ENCODE measurements around the gene SCUBE3. TPM values are rescaled to one million over a fixed set of nuclear protein-coding genes. Genes with fewer than 3 reads are reported as not detected.

The SCUBE3 gene
- total RNA-seq, 8 experiments from 2014 or later = 2.6 to 14.6 (median 3.3) TPM

DNA sequence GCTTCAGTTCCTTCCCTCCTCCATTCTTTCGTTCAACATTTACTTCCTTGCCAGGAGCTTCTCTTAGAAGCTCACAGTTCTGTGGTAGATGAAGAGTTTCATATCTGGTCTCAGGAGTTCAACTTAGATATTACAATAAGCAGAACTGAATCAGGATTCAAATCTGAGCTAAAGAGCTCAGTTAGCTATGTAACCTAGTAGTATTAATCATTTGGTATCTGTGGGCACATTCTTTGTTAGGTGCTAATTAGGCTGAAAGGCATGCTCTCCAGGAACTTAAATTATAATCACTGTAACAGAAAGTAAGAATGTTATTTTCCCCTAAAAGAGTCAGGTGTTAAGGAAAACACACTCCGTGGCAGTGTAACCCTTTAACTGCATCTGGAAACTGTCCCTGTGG lies 54.1 kb downstream of the SCUBE3 start:
- in situ Hi-C loops (cut with MboI; ENCODE audit: low pct_unique_long_range_greater_than_20kb in 2 of 9, low sequenced_read_pairs in 9 of 9, unreplicated experiment in 9 of 9) = no loop called here
- no peak overlapping the region for H3K4me3 ChIP-seq
- H3K27ac ChIP-seq = no peak overlapping the region
- no peaks in the 10 kb centered on the region for H3K4me1 ChIP-seq (replicated peaks in 1 of 2)
- no peak for ATAC-seq (replicated peaks in 6 of 8)
- WGBS, 10 experiments = 40 to 100% (median 79%) methylated on average over 1 to 2 of the region's 2 CpGs; no CpG with 5 or more reads in 3 of the 10 experiments

DNA sequence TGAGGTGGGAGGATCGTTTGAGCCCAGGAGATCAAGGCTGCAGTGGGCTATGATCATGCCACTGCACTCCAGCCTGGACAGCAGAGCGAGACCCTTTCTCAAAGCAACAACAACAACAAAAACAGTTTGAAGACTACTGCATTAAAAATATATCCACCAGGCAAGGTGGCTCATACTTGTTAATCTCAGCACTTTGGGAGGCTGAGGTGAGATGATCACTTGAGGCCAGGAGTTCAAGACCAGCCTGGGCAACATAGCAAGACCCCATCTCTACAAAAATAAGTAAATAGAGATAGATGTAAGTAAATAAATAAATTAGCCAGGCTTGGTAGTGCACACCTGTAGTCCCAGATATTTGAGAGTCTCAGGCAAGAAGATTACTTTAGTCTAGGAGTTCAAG lies 58.2 kb downstream of the SCUBE3 start:
- no peaks in the 10 kb centered on the region for H3K4me1 ChIP-seq (replicated peaks in 1 of 2)
- WGBS, 10 experiments = 100% methylated on average over 1 to 2 of the region's 2 CpGs; no CpG with 5 or more reads in 3 of the 10 experiments
- no peak overlapping the region for H3K4me3 ChIP-seq
- ATAC-seq (replicated peaks in 6 of 8) = no peak
- no peak overlapping the region for H3K27ac ChIP-seq
- in situ Hi-C loops (cut with MboI; ENCODE audit: low pct_unique_long_range_greater_than_20kb in 2 of 9, low sequenced_read_pairs in 9 of 9, unreplicated experiment in 9 of 9) = no loop called here

DNA sequence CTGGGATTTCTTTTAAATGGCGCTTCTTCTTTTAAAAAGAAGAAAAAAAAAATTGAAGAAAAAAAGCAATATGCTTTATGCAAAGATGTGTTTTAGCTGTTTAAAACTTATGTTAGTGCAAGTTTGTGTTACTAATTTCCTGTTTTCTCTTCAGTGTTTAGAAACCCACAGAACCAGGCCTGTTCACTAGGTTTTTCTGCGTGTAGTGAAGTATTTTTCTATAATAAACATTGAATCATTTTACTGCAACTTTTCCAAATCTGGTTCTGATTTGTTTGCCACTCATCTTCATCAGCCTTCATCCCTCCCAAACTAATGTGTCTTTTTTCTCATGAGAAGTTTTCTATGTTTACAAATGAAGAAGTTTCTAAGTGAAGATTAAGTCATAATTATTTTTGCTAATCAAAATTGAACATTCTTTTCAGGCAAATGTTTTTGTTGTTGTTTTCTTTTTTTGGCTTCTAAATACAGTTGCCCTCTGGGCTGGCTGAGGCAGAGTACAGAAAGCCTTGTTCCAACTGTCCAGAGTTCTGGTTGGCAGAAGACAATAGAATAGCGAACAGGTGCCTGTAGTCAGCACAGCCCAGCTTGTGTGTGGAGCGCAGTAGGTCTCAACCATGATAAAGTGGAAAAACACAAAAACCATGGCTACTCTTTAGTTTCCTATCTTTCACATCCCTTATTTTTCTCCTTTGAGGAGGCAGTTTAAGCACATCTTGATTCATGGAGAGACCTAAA lies 60.2 kb downstream of the SCUBE3 start:
- Histone ChIP-seq H3K4me1 (replicated peaks in 1 of 2) (no peaks in the 10 kb centered on the region), H3K27ac (no peak overlapping the region), H3K4me3 (no peak overlapping the region)
- in situ Hi-C loops (cut with MboI; ENCODE audit: low pct_unique_long_range_greater_than_20kb in 2 of 9, low sequenced_read_pairs in 9 of 9, unreplicated experiment in 9 of 9) = no loop called here
- no peak for ATAC-seq (replicated peaks in 6 of 8)
- 60 to 100% (median 96%) methylated on average over 1 to 4 of the region's 4 CpGs; no CpG with 5 or more reads in 1 of the 10 experiments for WGBS, 10 experiments

DNA sequence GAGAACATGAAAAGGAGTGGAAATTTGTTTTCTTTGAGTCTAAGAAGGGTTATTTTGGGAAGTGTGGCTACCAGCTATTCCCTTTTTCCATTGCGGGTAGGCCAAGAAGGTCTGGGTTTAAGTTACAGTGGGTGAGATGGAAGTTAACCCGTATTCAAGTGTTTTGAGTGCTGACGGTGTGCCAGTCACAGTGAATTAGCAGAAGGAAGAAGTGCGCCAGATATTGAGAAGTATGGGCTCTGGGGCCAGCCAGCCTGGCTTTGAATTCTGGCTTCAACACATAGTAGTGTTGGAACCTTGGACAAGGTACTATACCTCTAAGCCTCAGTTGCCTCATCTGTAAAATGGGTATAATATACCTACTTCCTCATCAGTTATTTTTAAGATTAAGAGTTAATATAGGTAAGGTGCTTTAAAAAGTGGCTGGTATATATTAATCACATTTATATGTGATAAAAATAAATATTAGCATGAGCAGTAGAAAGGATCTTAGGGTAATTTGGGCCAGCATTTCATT lies 62.0 kb downstream of the SCUBE3 start:
- H3K4me1 ChIP-seq (replicated peaks in 1 of 2) = no peaks in the 10 kb centered on the region
- H3K27ac ChIP-seq = no peak overlapping the region
- in situ Hi-C loops (cut with MboI; ENCODE audit: low pct_unique_long_range_greater_than_20kb in 2 of 9, low sequenced_read_pairs in 9 of 9, unreplicated experiment in 9 of 9) = no loop called here
- no peak for ATAC-seq (replicated peaks in 6 of 8)
- WGBS, 10 experiments = 80 to 100% (median 96%) methylated on average over 1 to 4 of the region's 4 CpGs; no CpG with 5 or more reads in 1 of the 10 experiments
- H3K4me3 ChIP-seq = no peak overlapping the region

DNA sequence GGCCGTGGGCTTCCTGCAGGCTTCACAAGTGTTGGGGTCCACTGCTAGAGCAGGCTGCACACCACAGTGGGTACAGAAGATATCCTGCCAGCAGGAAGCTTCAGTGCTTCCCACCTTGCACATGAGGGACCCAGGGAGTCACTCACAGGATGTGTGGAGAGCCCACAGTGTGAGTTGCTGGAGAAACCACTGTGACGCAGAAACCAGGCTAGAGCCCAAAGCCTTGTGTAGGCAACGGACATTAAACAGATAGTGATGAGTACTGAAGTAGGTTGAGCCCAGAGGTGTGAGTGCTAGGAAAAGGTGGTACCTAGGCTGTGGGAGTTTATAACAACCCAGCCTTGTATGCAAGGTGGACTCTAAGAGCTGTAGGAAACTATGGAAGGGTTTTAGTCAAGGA lies 65.0 kb downstream of the SCUBE3 start:
- ATAC-seq (replicated peaks in 6 of 8) = no peak
- Histone ChIP-seq H3K4me3 (no peak overlapping the region), H3K4me1 (replicated peaks in 1 of 2) (no peaks in the 10 kb centered on the region), H3K27ac (no peak overlapping the region)
- 80 to 100% (median 95%) methylated on average over 1 to 2 of the region's 3 CpGs; no CpG with 5 or more reads in 6 of the 10 experiments for WGBS, 10 experiments
- in situ Hi-C loops (cut with MboI; ENCODE audit: low pct_unique_long_range_greater_than_20kb in 2 of 9, low sequenced_read_pairs in 9 of 9, unreplicated experiment in 9 of 9) = no loop called here

DNA sequence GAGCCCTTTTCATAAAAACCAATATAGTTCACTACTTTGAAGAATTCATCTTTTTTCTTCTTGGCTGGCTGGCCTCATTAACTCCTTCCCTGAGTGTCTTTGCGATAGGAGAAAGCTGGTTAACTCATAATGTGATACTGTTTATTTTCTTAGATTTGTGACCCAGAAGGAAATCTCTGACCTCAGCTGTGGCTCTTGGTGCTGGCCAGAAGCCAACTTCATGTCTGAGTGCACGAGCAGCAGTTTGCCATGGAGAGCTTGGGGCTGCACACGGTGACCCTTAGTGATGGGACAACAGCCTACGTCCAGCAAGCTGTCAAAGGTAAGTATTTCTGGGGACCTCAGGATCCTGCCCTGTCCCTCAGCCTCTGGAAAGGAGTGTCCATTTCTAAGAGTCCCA lies 67.1 kb downstream of the SCUBE3 start:
- Histone ChIP-seq H3K4me3 (no peak overlapping the region), H3K4me1 (replicated peaks in 1 of 2) (no peaks in the 10 kb centered on the region), H3K27ac (no peak overlapping the region)
- ATAC-seq (replicated peaks in 6 of 8) = no peak
- 41 to 86% (median 75%) methylated on average over 1 to 4 of the region's 4 CpGs; no CpG with 5 or more reads in 4 of the 10 experiments for whole genome bisulfite sequencing, 10 experiments
- in situ Hi-C loops (cut with MboI; ENCODE audit: low pct_unique_long_range_greater_than_20kb in 2 of 9, low sequenced_read_pairs in 9 of 9, unreplicated experiment in 9 of 9) = no loop called here

DNA sequence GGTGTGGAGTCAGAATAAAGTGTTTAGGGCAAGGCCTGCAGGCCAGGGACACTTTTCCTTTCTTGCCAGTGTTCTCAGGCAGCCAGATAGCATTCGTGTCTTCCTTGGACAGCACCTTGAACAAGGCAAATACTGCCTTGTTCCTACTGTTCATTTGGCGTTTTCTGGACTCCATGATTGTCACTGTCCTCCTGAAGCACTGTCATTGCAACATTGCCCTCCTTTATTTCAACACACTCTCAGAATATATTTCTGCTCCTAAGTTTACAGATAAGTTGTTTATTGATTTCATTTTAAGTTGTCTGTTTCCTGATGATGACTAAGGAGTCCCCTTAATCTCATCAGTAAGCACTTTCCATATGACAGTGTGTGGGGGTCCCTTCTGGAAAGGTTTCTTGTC lies 68.7 kb downstream of the SCUBE3 start:
- H3K4me1 ChIP-seq (replicated peaks in 1 of 2) = no peaks in the 10 kb centered on the region
- no peak overlapping the region for H3K27ac ChIP-seq
- ATAC-seq (replicated peaks in 6 of 8) = no peak
- no peak overlapping the region for H3K4me3 ChIP-seq
- in situ Hi-C loops (cut with MboI; ENCODE audit: low pct_unique_long_range_greater_than_20kb in 2 of 9, low sequenced_read_pairs in 9 of 9, unreplicated experiment in 9 of 9) = no loop called here
- 38 to 100% (median 86%) methylated on average over 1 to 2 of the region's 2 CpGs; no CpG with 5 or more reads in 3 of the 10 experiments for WGBS, 10 experiments

DNA sequence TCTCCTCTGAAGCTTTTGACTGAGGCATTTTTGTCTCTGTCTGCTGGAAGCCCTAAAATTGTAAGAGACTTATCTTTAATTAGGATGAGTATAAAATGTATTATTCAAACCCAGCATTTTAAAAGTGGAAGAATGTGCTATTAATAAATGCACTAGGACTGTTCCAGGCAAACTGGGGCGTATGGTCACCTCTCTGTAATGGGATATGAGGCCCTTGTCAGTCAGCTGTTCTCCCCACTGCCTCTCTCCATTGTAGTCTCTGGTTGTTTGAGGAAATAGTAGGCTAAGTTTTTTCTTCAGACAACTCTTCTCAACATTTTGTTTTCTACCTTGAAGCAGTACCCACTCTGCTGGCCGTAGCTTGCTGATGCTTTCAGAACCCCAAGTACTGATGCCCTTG lies 69.6 kb downstream of the SCUBE3 start:
- no peak overlapping the region for H3K27ac ChIP-seq
- no peak for ATAC-seq (replicated peaks in 6 of 8)
- in situ Hi-C loops (cut with MboI; ENCODE audit: low pct_unique_long_range_greater_than_20kb in 2 of 9, low sequenced_read_pairs in 9 of 9, unreplicated experiment in 9 of 9) = no loop called here
- H3K4me3 ChIP-seq = no peak overlapping the region
- H3K4me1 ChIP-seq (replicated peaks in 1 of 2) = no peaks in the 10 kb centered on the region
- WGBS, 10 experiments = 86 to 100% (median 100%) methylated on average over 1 to 2 of the region's 2 CpGs; no CpG with 5 or more reads in 5 of the 10 experiments

DNA sequence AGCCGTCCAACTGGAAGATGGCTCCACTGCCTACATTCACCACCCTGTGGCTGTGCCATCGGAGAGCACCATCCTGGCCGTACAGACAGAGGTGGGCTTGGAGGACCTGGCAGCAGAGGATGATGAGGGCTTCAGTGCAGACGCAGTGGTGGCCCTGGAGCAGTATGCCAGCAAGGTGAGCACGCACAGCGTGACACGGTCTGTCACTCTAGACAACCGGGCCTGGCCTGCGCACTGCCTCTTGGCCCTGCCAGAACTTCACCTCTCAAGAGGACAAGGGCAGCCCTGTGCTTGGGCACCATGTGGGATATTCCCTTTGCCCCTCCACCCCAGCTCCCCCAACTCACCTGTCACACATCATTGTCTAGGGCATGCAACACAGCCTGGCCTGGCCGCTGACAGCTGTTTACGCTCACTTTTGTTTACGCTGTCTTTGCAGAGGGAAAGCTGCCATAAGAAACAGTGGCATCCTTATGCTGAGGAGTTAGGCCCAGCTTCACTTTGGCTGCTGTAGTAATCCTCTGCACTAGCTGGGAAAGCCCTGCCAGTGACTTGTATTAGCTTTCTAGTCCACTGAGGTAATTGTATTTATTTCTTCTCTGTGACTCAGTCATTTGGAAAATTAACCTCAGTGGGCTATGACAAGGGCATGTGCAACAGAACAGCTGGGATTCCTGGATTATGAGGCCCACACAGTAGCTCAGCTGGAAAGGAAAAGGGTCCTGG lies 74.1 kb downstream of the SCUBE3 start:
- H3K4me3 ChIP-seq = no peak overlapping the region
- WGBS, 10 experiments = 50 to 100% (median 96%) methylated on average over 1 to 5 of the region's 12 CpGs; no CpG with 5 or more reads in 3 of the 10 experiments
- no peak for ATAC-seq (replicated peaks in 6 of 8)
- H3K27ac ChIP-seq = no peak overlapping the region
- H3K4me1 ChIP-seq (replicated peaks in 1 of 2) = no peaks in the 10 kb centered on the region
- in situ Hi-C loops (cut with MboI; ENCODE audit: low pct_unique_long_range_greater_than_20kb in 2 of 9, low sequenced_read_pairs in 9 of 9, unreplicated experiment in 9 of 9) = no loop called here

DNA sequence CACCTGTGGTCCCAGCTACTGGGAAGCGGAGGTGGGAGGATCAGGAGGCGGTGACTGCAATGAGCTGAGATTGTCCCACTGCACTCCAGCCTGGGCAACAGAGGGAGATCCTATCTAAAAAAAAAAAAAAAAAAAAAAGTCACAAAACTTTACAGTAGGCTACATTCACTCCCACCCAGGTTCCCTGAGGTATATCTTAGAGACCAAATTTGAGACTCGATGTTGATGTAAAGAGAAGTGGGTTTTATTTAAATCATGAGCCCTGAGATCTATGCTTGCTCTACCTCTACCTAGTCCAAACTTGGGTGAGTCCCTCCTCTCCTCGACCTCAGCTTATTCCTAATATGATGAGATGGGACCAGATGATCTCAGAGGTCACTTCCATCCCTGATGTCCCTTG lies 75.1 kb downstream of the SCUBE3 start:
- Histone ChIP-seq H3K27ac (no peak overlapping the region), H3K4me1 (replicated peaks in 1 of 2) (no peaks in the 10 kb centered on the region), H3K4me3 (no peak overlapping the region)
- ATAC-seq (replicated peaks in 6 of 8) = no peak
- 90 to 100% (median 100%) methylated on average over 1 to 3 of the region's 4 CpGs; no CpG with 5 or more reads in 3 of the 10 experiments for WGBS, 10 experiments
- in situ Hi-C loops (cut with MboI; ENCODE audit: low pct_unique_long_range_greater_than_20kb in 2 of 9, low sequenced_read_pairs in 9 of 9, unreplicated experiment in 9 of 9) = no loop called here

DNA sequence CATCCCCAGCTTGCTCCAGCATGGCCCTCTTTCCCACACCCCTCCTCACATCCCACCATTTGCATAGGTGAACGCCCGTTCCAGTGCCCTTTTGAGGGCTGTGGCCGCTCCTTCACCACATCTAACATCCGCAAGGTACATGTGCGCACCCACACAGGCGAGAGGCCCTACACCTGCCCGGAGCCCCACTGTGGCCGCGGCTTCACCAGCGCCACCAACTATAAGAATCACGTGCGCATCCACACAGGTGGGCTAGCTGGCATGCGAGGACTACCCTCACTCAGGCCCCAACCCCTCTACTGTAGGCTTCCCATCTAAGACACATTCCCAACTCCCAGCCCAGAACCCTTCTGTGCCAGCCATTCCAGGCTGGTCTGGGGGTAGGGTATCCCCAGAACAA lies 77.7 kb downstream of the SCUBE3 start:
- in situ Hi-C loops (cut with MboI; ENCODE audit: low pct_unique_long_range_greater_than_20kb in 2 of 9, low sequenced_read_pairs in 9 of 9, unreplicated experiment in 9 of 9) = no loop called here
- Histone ChIP-seq H3K4me1 (replicated peaks in 1 of 2) (no peaks in the 10 kb centered on the region), H3K4me3 (no peak overlapping the region), H3K27ac (no peak overlapping the region)
- 80 to 100% (median 89%) methylated on average over 1 to 10 of the region's 13 CpGs; no CpG with 5 or more reads in 6 of the 10 experiments for WGBS, 10 experiments
- no peak for ATAC-seq (replicated peaks in 6 of 8)

DNA sequence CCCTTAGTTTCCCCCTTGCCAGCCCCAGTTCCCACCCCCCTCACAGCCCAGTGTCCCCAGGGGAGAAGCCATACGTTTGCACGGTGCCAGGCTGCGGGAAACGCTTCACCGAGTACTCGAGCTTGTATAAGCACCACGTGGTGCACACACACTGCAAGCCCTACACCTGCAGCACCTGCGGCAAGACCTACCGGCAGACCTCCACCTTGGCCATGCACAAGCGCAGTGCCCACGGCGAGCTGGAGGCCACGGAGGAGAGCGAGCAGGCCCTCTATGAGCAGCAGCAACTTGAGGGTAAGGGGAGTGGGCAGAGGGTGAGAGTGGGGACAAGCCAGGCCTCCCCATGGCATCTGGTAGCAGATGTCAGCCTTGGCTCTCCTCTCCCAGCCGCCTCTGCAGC lies 78.7 kb downstream of the SCUBE3 start:
- H3K4me1 ChIP-seq (replicated peaks in 1 of 2) = peaks cover 0 to 2% of the 10 kb centered on the region in 2 donors
- in situ Hi-C loops (cut with MboI; ENCODE audit: low pct_unique_long_range_greater_than_20kb in 2 of 9, low sequenced_read_pairs in 9 of 9, unreplicated experiment in 9 of 9) = no loop called here
- H3K4me3 ChIP-seq = no peak overlapping the region
- ATAC-seq (replicated peaks in 6 of 8) = no peak
- no peak overlapping the region for H3K27ac ChIP-seq
- 40 to 50% methylated on average over 2 of the region's 15 CpGs; no CpG with 5 or more reads in 8 of the 10 experiments for WGBS, 10 experiments

DNA sequence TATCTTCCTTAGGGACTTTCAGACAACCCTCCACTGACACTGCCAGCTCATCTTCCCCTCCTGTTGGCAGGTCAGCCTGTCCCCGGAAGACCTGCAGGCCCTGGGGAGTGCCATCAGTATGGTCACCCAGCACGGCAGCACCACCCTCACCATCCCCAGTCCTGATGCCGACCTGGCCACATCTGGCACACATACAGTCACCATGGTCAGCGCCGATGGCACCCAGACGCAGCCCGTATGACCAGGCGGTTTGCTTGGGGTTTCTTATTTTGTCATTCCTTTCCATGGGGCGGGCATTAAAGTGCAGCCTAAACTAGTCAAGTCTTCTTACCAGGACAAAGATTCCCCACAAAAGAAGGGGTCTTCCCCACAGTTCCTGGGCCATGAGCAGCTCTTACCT lies 79.9 kb downstream of the SCUBE3 start:
- no peak for ATAC-seq (replicated peaks in 6 of 8)
- 78 to 100% (median 91%) methylated on average over 1 to 7 of the region's 9 CpGs; no CpG with 5 or more reads in 4 of the 10 experiments for WGBS, 10 experiments
- peaks cover 0 to 7% of the 10 kb centered on the region in 2 donors for H3K4me1 ChIP-seq (replicated peaks in 1 of 2)
- in situ Hi-C loops (cut with MboI; ENCODE audit: low pct_unique_long_range_greater_than_20kb in 2 of 9, low sequenced_read_pairs in 9 of 9, unreplicated experiment in 9 of 9) = no loop called here
- no peak overlapping the region for H3K4me3 ChIP-seq
- no peak overlapping the region for H3K27ac ChIP-seq
